ENCODE measurements around the gene ZNF536. TPM values are rescaled to one million over a fixed set of nuclear protein-coding genes. Genes with fewer than 3 reads are reported as not detected.
"Not testable (repeated sequence)": the region's sequence is repeated elsewhere in the genome, so short reads cannot be mapped to it uniquely, and the experiment has no call there.

Gene ZNF536
- total RNA-seq, 1 donor from 2014 or later: 22.4 TPM

DNA sequence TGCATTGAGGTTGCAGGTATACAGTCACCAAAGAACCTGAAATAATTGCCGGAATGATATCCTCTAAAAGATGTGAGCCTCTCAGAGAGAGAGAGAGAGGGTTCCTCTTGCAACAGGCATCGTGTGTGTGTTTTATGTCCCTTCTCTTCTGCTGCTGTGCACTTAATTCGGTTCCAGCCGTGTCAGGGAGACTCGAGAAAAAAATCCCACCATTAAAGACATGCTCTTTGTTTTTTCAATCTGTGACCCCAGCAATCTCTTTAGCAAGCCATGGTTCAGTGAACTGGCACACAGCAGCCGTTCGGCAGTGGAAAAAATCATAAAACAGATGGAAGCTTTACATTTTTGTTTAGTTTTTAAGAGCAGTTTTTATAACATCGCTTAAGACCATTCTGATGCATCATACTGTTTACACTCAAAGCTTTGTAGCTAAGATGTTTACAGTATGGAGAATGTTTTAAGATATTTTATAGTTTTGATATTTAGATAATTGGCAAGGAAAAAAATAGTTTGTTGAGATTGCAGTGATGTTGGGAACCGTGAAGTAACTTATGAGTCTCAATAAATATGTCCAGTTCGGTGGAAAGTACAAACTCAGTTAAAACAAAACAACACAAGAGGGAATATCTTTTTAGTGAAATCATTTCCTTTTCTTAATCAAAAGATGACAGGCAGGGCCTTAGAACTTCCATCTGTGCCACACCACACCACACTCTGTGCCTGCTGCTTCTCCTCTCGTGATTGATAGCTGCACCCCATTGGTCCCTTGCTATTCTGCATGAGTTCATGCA is 31.2 kb upstream of the ZNF536 start:
- DNase-seq (ENCODE audit: low spot score in 2 of 2) (no peak), FAIRE-seq (no peak)

DNA sequence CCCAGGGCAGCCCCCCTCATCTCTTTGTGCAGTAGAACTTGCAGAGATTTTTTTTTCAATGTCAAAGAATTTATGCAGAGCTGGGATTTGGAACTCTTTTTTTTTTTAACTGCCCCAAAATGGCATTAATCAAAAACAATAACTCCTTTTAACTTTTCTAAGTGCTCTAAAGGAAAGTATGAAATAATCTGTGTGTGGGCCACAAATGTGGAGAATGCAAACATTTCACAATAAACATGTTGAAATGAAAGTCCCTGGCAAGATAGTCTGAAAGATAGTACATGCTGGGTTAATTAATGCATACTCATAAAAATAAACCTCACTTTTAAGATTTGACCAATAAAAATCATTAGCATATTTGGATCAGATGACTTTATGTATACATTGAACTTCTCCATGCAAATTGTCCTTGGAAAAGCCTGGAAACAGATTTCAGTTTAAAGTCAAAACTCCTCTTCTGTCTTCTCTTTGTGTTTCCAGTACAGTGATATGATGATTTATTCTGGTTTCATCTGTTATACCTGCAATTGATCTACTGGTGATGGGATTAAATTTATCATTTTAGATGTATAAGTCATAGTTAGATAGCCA is 30.5 kb upstream of the ZNF536 start:
- DNase-seq (ENCODE audit: low spot score in 2 of 2): no peak
- FAIRE-seq: no peak

DNA sequence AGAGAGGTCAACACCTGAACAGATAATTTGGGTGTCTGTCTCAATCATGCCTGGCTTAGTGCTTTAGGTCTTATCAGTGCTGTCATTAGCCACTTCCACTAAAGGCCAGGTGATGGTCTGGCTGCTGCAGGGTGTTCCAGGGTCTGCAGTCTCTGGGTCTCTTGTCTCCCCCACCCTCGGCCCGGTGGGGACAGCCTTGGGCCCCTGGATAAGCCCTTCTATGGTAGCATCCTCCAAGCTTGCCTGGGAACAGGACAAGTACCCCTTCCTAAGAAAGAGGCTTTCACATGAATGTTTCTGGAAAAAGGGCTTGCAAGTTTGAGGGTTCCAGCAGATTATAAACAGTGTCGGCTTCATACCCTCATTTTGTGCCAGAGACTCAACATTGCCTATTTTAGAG is 29.3 kb upstream of the ZNF536 start:
- no peak for FAIRE-seq
- DNase-seq (ENCODE audit: low spot score in 2 of 2): no peak

DNA sequence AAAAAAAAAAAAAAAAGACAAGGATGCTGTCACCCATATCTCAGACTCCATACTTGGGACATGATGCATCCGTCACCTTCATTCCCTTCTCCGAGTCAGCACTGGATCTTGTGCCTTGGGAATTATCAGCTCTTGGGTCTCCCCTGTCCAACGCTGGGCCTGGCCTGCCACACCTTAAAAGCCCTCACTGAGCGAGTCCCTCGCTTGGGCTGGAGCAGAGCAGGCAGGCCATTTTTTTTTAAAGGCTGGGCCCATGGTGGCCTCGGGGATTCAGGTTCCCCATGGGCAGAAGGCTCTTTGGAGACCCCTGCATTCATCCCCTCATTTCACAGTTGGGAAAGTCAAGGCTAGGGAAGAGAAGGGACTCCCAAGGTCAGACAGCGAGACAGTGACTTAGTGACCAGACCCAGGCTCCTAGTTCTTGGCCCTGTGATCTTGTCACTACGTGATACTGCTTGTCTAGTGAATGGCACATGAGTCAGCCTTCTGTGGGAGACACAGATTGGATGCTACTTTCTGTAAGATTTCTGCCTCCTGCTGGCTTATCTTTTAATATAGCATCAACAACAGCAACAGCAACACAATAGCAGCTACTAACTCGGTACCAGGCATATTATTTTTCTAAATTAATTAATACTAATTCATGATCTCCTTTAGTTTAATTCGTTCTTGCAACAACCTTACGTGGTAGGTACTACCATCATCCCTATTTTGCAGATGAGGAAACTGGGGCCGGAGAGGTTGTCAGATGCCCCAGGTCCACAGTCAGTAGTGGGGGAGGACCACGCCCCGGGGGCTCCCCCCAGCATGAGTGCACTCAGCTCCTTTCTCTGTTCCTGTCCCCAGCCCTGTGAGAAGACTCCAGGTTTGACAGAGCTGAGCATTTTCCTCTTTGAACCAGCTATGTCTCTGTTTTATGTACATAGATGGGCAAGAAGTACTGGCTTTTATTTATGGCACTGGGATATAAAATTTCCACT is 27.4 kb upstream of the ZNF536 start:
- FAIRE-seq (no peak), DNase-seq (ENCODE audit: low spot score in 2 of 2) (peak; percentile 38 to 41)

DNA sequence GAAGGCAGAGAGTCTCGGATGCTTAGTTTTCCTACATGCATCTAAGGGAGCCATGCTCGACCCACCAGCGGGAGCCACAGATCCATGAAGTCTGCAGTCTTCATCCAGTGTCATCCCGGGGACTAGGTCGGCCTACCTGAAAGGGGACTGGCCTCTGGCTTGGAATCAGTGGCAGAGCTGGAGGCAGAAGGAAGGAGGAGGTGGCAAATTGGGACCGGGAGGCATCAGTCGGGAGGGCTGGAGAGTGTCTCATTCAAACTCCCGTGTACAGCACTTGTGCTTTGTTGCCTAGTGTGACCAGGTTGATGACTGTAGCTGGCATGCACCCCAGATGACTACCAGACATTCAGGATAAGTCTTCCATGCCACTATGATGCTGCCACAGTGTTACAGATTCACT is 26.5 kb upstream of the ZNF536 start:
- FAIRE-seq (no peak), DNase-seq (ENCODE audit: low spot score in 2 of 2) (no peak)

DNA sequence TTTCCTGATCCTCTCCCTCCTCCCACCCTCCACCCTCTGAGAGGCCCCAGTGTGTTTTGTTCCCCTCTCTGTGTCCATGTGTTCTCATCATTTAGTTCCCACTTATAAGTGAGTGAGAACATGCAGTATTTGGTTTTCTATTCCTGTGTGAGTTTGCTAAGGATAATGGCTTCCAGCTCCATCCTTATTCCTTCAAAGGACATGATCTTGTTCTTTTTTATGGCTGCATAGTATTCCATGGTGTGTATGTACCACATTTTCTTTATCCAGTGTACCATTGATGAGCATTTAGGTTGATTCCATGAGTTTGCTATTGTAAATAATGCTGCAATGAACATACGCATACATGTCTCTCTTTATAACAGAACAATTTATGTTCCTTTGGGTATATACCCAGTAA is 25.7 kb upstream of the ZNF536 start:
- DNase-seq (ENCODE audit: low spot score in 2 of 2); FAIRE-seq: not testable (repeated sequence)

DNA sequence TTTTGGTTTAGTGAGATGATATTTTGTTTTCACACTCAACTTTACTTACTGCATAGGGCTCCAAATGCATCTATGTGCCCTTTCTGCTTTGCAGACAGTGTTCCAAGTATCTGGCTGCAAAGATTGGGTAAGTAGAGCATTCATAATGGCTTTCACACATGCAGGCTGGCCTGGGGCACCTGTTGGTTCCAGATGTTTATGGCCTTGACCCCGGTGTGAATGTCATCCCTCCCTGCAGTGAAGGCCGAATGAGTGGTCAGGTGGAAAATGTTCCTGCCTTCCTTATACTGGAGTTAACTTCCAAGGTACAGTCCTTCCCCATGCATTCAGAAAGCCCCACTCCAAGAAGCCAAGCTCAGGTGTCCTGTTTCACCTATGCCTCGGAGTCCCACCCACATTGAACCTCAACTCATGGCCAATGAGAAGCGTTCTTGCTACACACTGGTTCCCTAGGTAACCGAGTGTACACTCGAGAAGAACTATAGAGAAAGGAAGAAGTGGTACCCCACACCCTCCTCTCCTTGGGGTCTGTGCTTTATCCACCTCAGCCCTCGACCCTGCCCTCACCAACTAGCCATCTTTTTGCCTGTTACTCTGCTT is 23.0 kb upstream of the ZNF536 start:
- DNase-seq (ENCODE audit: low spot score in 2 of 2) (no peak), FAIRE-seq (no peak)

DNA sequence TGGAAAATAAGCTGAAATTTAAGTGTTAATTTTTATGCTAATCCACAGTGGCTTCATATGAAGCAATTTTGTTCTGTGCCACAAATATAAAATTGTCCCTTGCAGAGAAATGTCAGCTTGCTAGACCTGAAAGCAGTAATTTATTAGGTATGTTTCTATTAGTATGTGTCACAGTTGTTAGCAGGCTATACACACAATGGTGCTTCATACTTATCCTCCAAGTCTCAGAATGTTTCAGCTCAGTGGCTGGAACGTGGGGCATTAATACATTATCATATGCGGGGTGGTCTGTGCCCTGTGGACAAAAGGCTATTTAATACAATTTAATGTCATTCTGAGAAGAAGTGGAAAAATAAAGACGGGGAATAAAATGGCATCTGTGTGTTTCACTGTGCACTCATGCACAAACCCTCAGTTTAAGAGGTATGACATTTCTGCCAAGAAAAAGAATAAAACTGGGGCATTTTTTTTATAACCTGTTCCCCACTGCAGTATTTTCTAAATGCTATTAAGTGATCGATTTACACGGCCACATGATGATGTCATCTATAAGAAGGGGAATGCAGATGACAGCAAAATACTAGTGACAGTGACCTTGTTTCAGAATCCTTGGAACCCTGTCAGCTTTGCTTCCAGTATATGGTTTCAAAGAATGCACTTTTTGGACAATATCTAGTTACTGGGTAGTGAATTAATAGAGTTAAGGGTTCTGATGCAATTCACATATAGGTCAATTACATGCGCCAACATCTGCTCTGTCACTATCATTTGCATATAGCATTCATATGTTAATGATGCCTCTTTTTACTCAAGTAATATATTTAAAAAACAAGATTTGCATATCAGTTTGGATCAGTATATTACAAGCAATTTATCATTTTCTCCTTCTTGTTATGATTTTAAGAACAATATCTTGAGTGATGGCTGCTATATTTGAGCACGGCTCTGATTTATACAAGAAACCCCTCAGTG is 21.2 kb upstream of the ZNF536 start:
- FAIRE-seq: no peak

DNA sequence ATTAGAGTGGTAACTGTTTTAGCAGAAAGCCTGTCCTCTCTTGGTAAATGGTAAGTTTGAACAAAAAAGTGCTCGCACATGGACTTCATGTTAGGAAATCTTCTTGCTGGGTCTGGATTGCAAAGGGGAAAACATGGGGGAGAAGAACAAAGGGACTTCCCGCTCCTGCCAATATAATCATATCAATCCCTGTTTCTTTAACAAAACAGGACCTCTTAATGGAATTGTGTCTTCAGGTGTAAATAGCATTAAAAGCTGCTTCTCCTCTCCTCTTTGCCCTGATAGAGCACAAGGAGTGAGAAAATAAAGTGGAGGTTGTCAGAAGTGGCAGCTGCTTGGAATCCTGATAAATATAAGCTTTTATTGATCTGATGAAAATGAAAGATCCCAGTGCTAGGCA is 20.4 kb upstream of the ZNF536 start:
- FAIRE-seq (no peak), DNase-seq (ENCODE audit: low spot score in 2 of 2) (no peak)

More for the DNA sequence above, 21.2 kb upstream of the ZNF536 start:
- no peak for DNase-seq (ENCODE audit: low spot score in 2 of 2)

DNA sequence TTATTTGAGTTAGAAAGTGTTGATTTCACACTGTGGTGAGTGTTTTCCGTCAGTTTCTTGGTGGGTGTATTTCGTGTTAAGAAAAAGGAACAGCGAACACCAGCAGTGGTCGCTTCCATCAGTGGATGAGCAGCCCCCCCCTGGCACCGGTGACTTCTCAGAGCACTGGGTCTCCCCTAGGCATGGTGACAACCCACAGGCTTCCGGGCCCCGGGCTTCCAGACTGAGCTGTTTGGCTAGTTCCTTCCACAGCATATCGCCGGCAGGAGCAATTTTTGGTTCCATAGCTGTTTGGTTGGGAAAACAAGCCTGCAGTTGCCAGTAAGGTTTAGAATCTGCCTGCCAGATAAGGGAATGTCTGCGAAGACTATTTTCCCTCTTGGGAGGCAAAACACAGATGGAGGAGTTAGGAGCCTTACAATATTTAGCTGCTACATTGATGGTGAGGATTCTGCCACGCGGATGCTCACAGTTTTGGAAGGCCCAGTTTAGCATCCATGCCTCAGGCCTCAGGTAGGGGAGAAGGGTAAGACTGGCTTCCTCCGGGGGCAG is 18.7 kb upstream of the ZNF536 start:
- FAIRE-seq (no peak), DNase-seq (ENCODE audit: low spot score in 2 of 2) (no peak)

DNA sequence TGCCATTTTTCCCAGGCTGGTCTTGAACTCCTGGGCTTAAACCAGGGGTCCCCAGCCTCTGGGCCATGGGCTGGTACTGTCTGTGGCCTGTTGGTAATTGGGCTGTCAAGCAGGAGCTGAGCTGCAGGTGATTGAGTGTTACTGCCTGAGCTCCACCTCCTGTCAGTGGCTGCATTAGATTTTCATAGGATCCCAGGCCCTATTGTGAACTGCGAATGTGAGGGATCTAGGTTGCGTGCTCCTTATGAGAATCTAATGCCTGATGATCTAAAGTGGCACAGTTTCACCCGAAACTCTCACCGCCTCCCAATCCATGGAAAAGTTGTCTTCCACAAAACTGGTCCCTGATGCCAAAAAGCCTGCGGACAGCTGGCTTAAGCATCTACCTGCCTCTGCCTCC is 16.6 kb upstream of the ZNF536 start:
- FAIRE-seq (no peak), DNase-seq (ENCODE audit: low spot score in 2 of 2) (no peak)

DNA sequence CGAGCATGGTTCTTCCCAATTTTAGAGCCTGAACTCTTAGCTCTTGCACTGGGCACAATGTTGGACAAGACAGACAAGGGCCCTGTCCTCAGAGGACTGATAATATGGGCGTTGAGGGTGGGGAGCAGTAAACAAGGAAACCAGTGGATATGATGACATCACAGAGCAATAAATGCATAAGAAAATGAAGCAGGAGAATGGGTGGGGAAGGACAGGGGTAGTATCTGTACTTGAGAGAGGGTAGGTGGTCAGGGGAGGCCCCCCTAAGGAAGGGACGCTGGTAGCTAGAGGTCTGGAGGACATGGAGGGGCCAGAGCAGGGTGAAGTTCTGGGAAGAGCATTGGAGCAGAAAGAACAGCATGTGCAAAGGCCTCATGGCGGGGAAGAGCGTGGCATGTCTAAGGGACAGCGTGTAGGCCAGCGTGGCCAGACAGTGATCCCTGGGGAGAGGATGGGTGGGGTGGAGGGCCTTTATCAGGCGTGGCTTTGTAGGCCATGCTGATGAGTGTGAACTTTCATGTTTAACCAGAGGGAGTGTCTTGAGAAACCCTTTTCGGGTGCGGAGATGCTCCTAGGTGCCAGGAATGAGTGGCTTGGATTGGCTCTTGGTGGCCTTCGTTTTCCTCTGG is 15.1 kb upstream of the ZNF536 start:
- no peak for DNase-seq (ENCODE audit: low spot score in 2 of 2)
- FAIRE-seq: no peak

DNA sequence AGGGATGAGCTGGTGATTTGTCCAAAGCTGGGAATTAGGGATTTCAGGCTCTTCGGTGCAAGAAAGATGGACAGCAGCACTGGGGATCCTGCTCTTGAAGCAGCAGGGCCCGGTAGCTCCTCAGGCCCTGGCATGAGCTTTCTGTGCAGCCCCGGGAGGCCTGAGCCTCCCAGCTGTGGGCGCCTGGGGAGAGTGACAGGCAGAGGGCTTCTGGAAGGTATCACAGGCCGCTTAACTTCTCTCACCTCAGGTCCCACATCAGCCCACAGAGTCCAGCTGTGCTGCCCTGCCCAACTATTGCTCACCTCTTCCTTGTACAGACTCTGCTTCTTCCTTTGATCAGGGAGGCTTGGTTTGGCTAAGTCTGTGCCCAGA is 14.6 kb upstream of the ZNF536 start:
- DNase-seq (ENCODE audit: low spot score in 2 of 2): no peak
- FAIRE-seq: no peak

DNA sequence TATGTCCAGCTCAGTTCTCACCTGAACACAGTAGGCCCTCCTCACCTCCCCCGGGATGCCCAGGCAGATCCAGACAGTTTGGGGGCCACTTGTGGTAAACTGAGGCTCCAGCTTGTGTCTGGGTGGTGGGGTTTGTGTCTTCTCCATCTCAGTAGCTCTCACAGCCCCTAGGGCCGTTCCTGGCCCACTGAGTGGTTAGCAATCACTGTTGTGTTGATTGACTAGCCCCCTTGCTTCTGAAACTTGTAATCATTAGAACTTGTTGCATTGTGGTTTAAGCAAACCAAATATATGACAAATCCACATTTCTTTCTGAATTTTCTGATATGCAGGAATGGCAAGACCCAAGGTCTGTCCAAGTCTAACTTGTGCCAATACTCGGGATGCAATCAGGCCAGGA is 13.9 kb upstream of the ZNF536 start:
- DNase-seq (ENCODE audit: low spot score in 2 of 2) (no peak), FAIRE-seq (no peak)

DNA sequence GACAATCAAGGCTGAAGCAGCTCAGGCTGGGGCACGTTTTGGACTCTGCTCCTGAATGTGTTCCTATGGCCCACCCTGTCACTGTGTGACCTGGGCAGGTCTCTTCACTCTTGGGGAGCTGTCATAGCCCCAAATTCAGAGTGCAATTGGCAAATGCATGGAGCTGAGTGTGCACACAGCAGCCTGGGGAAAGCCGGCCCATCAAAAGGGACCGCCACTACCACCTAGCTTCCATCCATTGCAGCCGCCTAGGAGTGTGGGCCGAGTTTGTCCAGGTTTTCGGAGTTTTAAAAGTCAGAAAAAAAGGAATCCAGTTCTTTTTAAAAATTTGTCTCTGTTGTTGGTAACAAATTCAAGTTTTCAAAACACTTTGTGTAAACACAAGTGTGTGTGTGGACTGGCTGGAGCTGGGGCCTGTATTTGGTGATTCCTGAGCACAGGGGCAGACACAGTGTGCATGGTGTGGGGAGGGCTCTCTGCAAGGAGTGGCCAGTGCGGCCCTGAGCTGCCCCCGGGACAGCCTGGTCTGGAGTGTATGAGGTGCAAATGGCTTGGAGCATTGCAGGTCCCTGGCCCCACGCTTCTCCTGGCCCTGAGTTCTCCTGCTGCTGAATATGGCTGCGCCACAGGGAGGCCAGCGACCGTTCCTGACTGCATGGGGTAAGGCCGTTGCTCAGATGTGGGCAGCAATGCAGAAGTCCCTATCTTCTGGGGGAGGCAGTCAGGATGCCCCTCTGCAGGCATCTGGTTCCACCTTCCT is 13.2 kb upstream of the ZNF536 start:
- FAIRE-seq (no peak), DNase-seq (ENCODE audit: low spot score in 2 of 2) (no peak)

DNA sequence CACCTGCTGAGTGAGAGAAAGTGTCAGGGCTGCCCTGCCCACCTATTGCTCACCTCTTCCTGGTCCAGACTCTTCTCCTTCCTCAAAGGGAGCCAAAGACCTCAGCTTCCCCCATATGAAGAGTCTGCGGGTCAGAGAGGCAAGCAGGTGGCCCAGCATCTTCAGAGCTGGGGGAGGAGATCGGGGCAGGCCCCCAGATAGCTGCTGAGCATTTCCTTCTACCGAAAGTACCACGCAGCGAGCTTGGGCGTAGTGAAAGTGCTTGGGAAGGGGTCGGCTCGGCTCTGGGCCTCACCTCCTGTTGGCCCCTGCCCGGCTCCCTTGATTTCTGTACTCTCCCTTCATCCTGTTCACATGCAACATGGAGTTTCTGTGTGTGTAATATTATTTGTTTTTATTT is 12.2 kb upstream of the ZNF536 start:
- DNase-seq (ENCODE audit: low spot score in 2 of 2): no peak
- FAIRE-seq: no peak

DNA sequence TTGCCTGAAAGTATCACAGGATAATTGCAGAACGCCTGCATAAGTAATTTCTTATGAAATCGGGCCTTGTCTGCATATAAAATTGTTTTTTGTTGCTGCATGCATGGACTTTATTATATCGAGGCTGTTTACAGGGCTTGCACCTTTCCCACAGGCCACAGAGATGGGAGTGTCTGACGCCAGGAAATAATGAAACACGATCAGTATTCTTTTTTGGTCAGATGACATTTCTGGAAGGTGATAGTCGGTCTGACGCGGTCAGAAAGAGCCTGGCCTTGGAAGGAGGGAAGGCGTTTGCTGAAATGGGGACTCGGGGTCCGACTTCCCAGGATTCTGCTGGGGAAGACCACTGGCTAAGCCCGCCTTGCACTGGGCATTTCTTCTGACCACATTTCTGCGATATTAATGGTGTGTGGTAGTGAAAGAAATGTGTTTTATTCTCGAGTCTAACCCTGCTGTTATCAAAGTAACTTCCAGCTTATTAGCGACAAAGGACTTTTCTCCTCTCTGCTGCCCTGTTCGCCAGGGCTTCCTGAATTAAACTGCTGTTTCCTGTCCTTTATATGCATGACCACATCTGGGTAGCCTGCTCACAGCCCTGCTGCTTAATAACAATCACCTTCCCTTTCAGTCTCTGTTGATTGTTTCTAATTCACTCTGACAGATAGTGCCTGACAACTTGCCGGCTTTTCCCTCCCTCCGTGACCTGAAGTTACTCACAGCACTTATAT is 11.6 kb upstream of the ZNF536 start:
- no peak for FAIRE-seq

DNA sequence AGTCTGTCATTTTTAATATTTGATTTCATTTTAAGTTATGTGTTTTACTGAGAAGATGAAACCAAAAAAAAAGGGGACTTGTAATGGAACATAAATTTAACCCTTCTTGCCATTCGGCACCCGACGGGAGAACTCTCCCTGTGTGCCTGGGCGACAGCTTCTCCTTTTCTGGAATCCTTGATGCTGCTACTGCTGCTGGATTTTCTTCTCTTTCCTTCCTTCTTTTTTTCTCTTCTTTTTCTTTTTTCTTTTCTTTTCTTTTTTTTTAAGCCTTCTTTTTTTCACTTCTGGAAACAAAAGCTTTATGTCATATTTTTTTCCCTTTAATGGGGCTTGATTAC is 11.1 kb upstream of the ZNF536 start:
- no peak for FAIRE-seq
- DNase-seq (ENCODE audit: low spot score in 2 of 2): no peak

More for the DNA sequence above, 11.6 kb upstream of the ZNF536 start:
- no peak for DNase-seq (ENCODE audit: low spot score in 2 of 2)

Data from frontal cortex (tissue), 4 donors.